HepG2 (cell line): ENCODE results near the gene YPEL3. TPM values are rescaled to one million over a fixed set of nuclear protein-coding genes. Genes with fewer than 3 reads are reported as not detected.

Source experiments
- ATAC-seq: fragments of 200-7000 bp; cut with Tn5 transposase; 3 replicates; pipeline ENCODE4 v1.9.1; 2020; ENCODE audit warnings: mild to moderate bottlenecking, moderate library complexity
- BruUV-seq: library from RNA; stranded (reverse); fragments of 400-500 nt; replicated peaks from 2 replicates; lab custom pipeline; 2021; lab: Mats Ljungman, UMichigan
- CTCF ChIA-PET: fragments of 300-600 bp; formaldehyde crosslinking; extraction: SDS; loops from one replicate; lab custom pipeline; 2021; ENCODE audit warnings: low total read pairs, inconsistent platforms, low intra/inter-chr PET ratio; lab: Yijun Ruan, JAX
- POLR2A ChIA-PET: fragments of 350-600 bp; sonication (Branson Sonifier 250); formaldehyde crosslinking; loops from one replicate; lab custom pipeline; 2020; ENCODE audit warnings: antibody characterized with exemption, inconsistent platforms; lab: Yijun Ruan, JAX
- DNase-seq: peaks from one replicate; pipeline ENCODE4 v3.0.0-alpha.2; 2015; ENCODE audit warnings: low spot score
- FAIRE-seq: peaks from 3 replicates; lab custom pipeline; 2011; peaks lifted over from hg19 to GRCh38; lab: Jason Lieb, UNC
- H2AFZ ChIP-seq: one replicate; pipeline ENCODE4 v1.6.1; 2011; ENCODE audit warnings: low read length, inconsistent platforms
- H3K27ac ChIP-seq: fragments of 300-600 bp; 3 replicates; pipeline ENCODE4 v1.8.0; 2011; ENCODE audit warnings: mixed run types, mild to moderate bottlenecking, mixed read lengths, low read length, inconsistent platforms; ENCODE audit not compliant: insufficient read depth; ENCODE audit errors: extremely low read length
- H3K27me3 ChIP-seq, 2 experiments: fragments of 200-600 bp in 1 of 2; 2 replicates in 1 of 2; 3 replicates in 1 of 2; pipeline versions ENCODE4 v1.6.0 to v1.8.0; 2011; ENCODE audit warnings: low read length in 2 of 2, mild to moderate bottlenecking in 2 of 2, moderate library complexity in 2 of 2, inconsistent platforms in 1 of 2; ENCODE audit not compliant: insufficient read depth in 2 of 2, control insufficient read depth in 1 of 2
- H3K36me3 ChIP-seq, 2 experiments: fragments of 200-600 bp in 1 of 2; replicated peaks in 1 of 2; 2 replicates in 1 of 2; 3 replicates in 1 of 2; pipeline versions ENCODE4 v1.5.1 to v1.8.0; 2011; ENCODE audit warnings: low read length in 2 of 2, inconsistent platforms in 1 of 2; ENCODE audit not compliant: insufficient read depth in 2 of 2, control insufficient read depth in 1 of 2
- H3K4me1 ChIP-seq: 2 replicates; pipeline ENCODE4 v1.5.1; 2012; ENCODE audit warnings: low read length, inconsistent platforms; ENCODE audit not compliant: insufficient read depth
- H3K4me2 ChIP-seq: 2 replicates; pipeline ENCODE4 v1.6.0; 2011; ENCODE audit warnings: low read depth, low read length, inconsistent platforms
- H3K4me3 ChIP-seq, 3 experiments: fragments of 200-600 bp in 1 of 3; sonication (generic), shearing (Covaris generic) in 1 of 3; replicated peaks in 1 of 3; 2 replicates each; pipeline ENCODE4 v1.5.1; 2011 to 2016; ENCODE audit warnings: low read length in 3 of 3, inconsistent platforms in 2 of 3, low read depth in 2 of 3, mild to moderate bottlenecking in 2 of 3, control low read depth in 1 of 3, mixed read lengths in 1 of 3; ENCODE audit not compliant: insufficient read depth in 1 of 3
- H3K79me2 ChIP-seq: one replicate; pipeline ENCODE4 v1.6.1; 2011; ENCODE audit warnings: low read length, inconsistent platforms; ENCODE audit not compliant: insufficient read depth
- H3K9ac ChIP-seq: 2 replicates; pipeline ENCODE4 v1.6.0; 2011; ENCODE audit warnings: mild to moderate bottlenecking, low read depth, low read length, inconsistent platforms; ENCODE audit not compliant: insufficient read depth
- H3K9me3 ChIP-seq: 2 replicates; pipeline ENCODE4 v1.5.1; 2012; ENCODE audit warnings: mild to moderate bottlenecking, low read length
- H4K20me1 ChIP-seq: 2 replicates; pipeline ENCODE4 v1.6.0; 2011; ENCODE audit warnings: inconsistent platforms, mild to moderate bottlenecking, low read length, moderate library complexity; ENCODE audit not compliant: insufficient read depth
- AGO2 ChIP-seq: fragments of 200-400 bp; formaldehyde crosslinking; optimal IDR thresholded peaks from 2 replicates; pipeline ENCODE3; 2017; ENCODE audit warnings: mild to moderate bottlenecking, low read depth, low read length, moderate library complexity
- ESRRA ChIP-seq: sonication (generic); formaldehyde crosslinking; IDR thresholded peaks from 2 replicates; pipeline ENCODE4 v1.5.1; 2020; ENCODE audit warnings: mild to moderate bottlenecking, low read depth, missing genetic modification reagents
- HBP1 ChIP-seq: IDR thresholded peaks from 2 replicates; pipeline ENCODE4 v1.6.1; 2016; ENCODE audit warnings: low read depth, control low read depth
- HDAC1 ChIP-seq: sonication (generic); formaldehyde crosslinking; IDR thresholded peaks from 2 replicates; pipeline ENCODE4 v1.5.1; 2020; ENCODE audit warnings: mild to moderate bottlenecking, missing genetic modification reagents
- HNF4G ChIP-seq, 2 experiments: sonication (generic) in 1 of 2; formaldehyde crosslinking in 1 of 2; IDR thresholded peaks; 2 replicates each; pipeline versions ENCODE4 v1.4.0 to v1.6.1; 2011 to 2020; ENCODE audit warnings: borderline replicate concordance in 2 of 2, low read depth in 2 of 2, mild to moderate bottlenecking in 2 of 2, low read length in 1 of 2, missing genetic modification reagents in 1 of 2, moderate library complexity in 1 of 2
- HNRNPL ChIP-seq: fragments of 200-400 bp; formaldehyde crosslinking; IDR thresholded peaks from 2 replicates; pipeline ENCODE4 v1.6.1; 2017; ENCODE audit warnings: mild to moderate bottlenecking, low read depth, low read length
- MEF2D ChIP-seq: sonication (generic); formaldehyde crosslinking; IDR thresholded peaks from 2 replicates; pipeline ENCODE4 v1.5.1; 2020; ENCODE audit warnings: mild to moderate bottlenecking, missing genetic modification reagents
- NR2F6 ChIP-seq, 2 experiments: IDR thresholded peaks; 2 replicates each; pipeline ENCODE4 v1.6.1; 2016; ENCODE audit warnings: antibody characterized with exemption in 1 of 2, mild to moderate bottlenecking in 1 of 2
- POLR2AphosphoS5 ChIP-seq: IDR thresholded peaks from 2 replicates; pipeline ENCODE4 v1.6.1; 2012; ENCODE audit warnings: low read depth, low read length
- SAFB2 ChIP-seq: sonication (generic); formaldehyde crosslinking; IDR thresholded peaks from 2 replicates; pipeline ENCODE4 v1.5.1; 2020; ENCODE audit warnings: missing genetic modification reagents, low read depth, mild to moderate bottlenecking, borderline replicate concordance
- SMAD9 ChIP-seq: sonication (generic); formaldehyde crosslinking; IDR thresholded peaks from 2 replicates; pipeline ENCODE4 v1.5.1; 2020; ENCODE audit warnings: mild to moderate bottlenecking, missing genetic modification reagents
- SRY ChIP-seq: sonication (generic); formaldehyde crosslinking; IDR thresholded peaks from 2 replicates; pipeline ENCODE4 v1.8.0; 2022; ENCODE audit warnings: mild to moderate bottlenecking, missing genetic modification reagents
- ZBTB1 ChIP-seq: sonication (generic); formaldehyde crosslinking; IDR thresholded peaks from 2 replicates; pipeline ENCODE4 v1.4.0; 2020; ENCODE audit warnings: missing genetic modification reagents, borderline replicate concordance
- ZNF230 ChIP-seq: sonication (generic); formaldehyde crosslinking; IDR thresholded peaks from 2 replicates; pipeline ENCODE4 v1.4.0; 2020; ENCODE audit warnings: mild to moderate bottlenecking, missing genetic modification reagents
- ZNF430 ChIP-seq: sonication (generic); formaldehyde crosslinking; IDR thresholded peaks from 2 replicates; pipeline ENCODE4 v1.9.0; 2021; ENCODE audit warnings: mild to moderate bottlenecking, missing genetic modification reagents
- ZNF605 ChIP-seq: sonication (generic); formaldehyde crosslinking; IDR thresholded peaks from 2 replicates; pipeline ENCODE4 v1.8.0; 2022; ENCODE audit warnings: mild to moderate bottlenecking, missing genetic modification reagents
- ZNF674 ChIP-seq: sonication (generic); formaldehyde crosslinking; IDR thresholded peaks from 2 replicates; pipeline ENCODE4 v1.5.0; 2020; ENCODE audit warnings: low read depth, mild to moderate bottlenecking, missing genetic modification reagents
- ZNF761 ChIP-seq: sonication (generic); formaldehyde crosslinking; conservative IDR thresholded peaks from 2 replicates; pipeline ENCODE4 v1.4.0; 2020; ENCODE audit warnings: mild to moderate bottlenecking, missing genetic modification reagents
- ZSCAN22 ChIP-seq: sonication (generic); formaldehyde crosslinking; IDR thresholded peaks from 2 replicates; pipeline ENCODE4 v1.4.0; 2020; ENCODE audit warnings: mild to moderate bottlenecking, missing genetic modification reagents
- WGBS: methylation state at CpG from one replicate; pipeline ENCODE4 v1.1.6; 2017; ENCODE audit warnings: low lambda C conversion rate; 5-methylcytosine and 5-hydroxymethylcytosine counted together
- in situ Hi-C: cut with HindIII; loops from 2 replicates; pipeline ENCODE4 v1.10.0; 2017; ENCODE audit warnings: low pct_unique_long_range_greater_than_20kb; ENCODE audit not compliant: extremely low pct_ligation_motif_present
- intact Hi-C: fragments of 100-400 bp; cut with micrococcal nuclease; formaldehyde crosslinking; loops from one replicate; pipeline ENCODE4 v1.10.0; 2022; ENCODE audit not compliant: unreplicated experiment
- polyA plus RNA-seq, 8 experiments: library from polyadenylated mRNA; depleted of rRNA in 3 of 8; stranded (reverse) in 7 of 8; unstranded in 1 of 8; fragments of >200 nt; fragmentation: Illumina TruSeq in 4 of 8; extraction: Trizol in 4 of 8; gene quantifications; 2 replicates each; pipeline versions ENCODE4 v1.2.1 to v1.2.3, GENCODE V29; 2011 to 2016; ENCODE audit warnings: low read depth in 4 of 8, missing spikeins in 1 of 8, mixed read lengths in 1 of 8; ENCODE audit not compliant: insufficient read depth in 1 of 8
- total RNA-seq, 5 experiments: library from RNA; depleted of rRNA; stranded (reverse); fragments of >200 nt; fragmentation: Illumina TruSeq; extraction: Trizol; gene quantifications; 2 replicates each; pipeline ENCODE4 v1.2.3, GENCODE V29; 2016; ENCODE audit warnings: low read depth in 1 of 5
- TF ChIP-seq, protein P1 (sequence below): sonication (generic); formaldehyde crosslinking; IDR thresholded peaks from 2 replicates; pipeline ENCODE4 v1.8.0; 2023; ENCODE audit warnings: mild to moderate bottlenecking, missing genetic modification reagents

YPEL3 gene
- total and polyA plus RNA-seq, 2 of the 13 experiments (the other 11 are each of a cell fraction or from before 2014, with no cell fraction given), result 5.4 to 47.0 TPM

DNA sequence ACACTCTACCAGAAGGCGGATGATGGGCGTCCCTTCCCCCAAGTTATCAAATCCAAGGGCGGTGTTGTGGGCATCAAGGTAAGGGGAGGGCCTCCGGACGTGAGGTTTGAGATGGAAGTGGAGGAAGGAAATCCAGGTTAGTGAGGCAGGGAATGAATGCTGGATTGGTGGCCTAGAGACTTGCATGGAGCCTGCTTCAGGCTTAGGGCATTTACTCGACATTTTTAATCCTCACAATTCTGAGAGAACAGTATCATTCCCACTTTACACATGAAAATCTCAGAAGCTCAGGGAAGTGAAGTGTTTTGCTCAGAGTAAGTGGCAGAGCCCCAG, 28.5 kb downstream of the YPEL3 start (continued):
- TF ChIP-seq ZNF761 (CRISPR knock-in tag) (0 out of 2 replicates have a peak, but pooled peaks have one; percentile 19), ZSCAN22 (CRISPR knock-in tag) (no peak), SAFB2 (0 out of 2 replicates have a peak, but pooled peaks have one; percentile 34), ZNF605 (0 out of 2 replicates have a peak, but pooled peaks have one; percentile 39), HNRNPL (0 out of 2 replicates have a peak, but pooled peaks have one; percentile 4), ZNF230 (CRISPR knock-in tag) (0 out of 2 replicates have a peak, but pooled peaks have one; percentile 28), AGO2 (peak; percentile 2), HBP1 (CRISPR knock-in tag) (0 out of 2 replicates have a peak, but pooled peaks have one; percentile 44), POLR2AphosphoS5 (peak; percentile 13; the same call in 1 of the 2 replicates), ZNF674 (CRISPR knock-in tag) (0 out of 2 replicates have a peak, but pooled peaks have one; percentile 4)

GRCh38 chr16:30066761-30067583, 29.0 kb downstream of the YPEL3 start:
- ATAC-seq (no peak), FAIRE-seq (no peak), DNase-seq (no peak)
- ChIA-PET CTCF (no interaction called here), POLR2A (interaction anchor here (0.5 to 9.1 kb wide), 11 partner anchors 8 to 808 kb away, joined by 3 to 120 read pairs (median 5); partner anchors contain the start of genes PPP4C and TBX6)
- H3K9me3 ChIP-seq, result no peaks in the 10 kb centered on the region
- intact Hi-C loops, result loop anchor here (1.0 to 5.0 kb wide), 2 partner anchors 25 to 680 kb away; partner anchors contain the start of gene PHKG2
- peak overlapping the region; percentile 92 to 100 (median 95) for H3K4me3 ChIP-seq
- H3K4me2 ChIP-seq, result peak overlapping the region; percentile 99
- H3K9ac ChIP-seq, result peak overlapping the region; percentile 90
- in situ Hi-C loops, result no loop called here
- peaks cover 35 to 55% of the 10 kb centered on the region in 2 experiments for H3K36me3 ChIP-seq
- H3K27me3 ChIP-seq, result peaks cover 0 to 2% of the 10 kb centered on the region in 2 experiments; a peak in 1 of 5 replicates
- 62% methylated on average over 21 of the region's 21 CpGs for WGBS
- no peak overlapping the region for H2AFZ ChIP-seq
- no TSS peak for BruUV-seq
- H4K20me1 ChIP-seq, result peaks cover 62% of the 10 kb centered on the region
- peaks cover 63% of the 10 kb centered on the region for H3K4me1 ChIP-seq
- H3K79me2 ChIP-seq, result peaks cover 59% of the 10 kb centered on the region
- H3K27ac ChIP-seq, result peak overlapping the region; percentile 95
- TF ChIP-seq NR2F6 (IDR thresholded peaks at IDR 0.05) (no peak), NR2F6 (CRISPR knock-in tag; IDR thresholded peaks at IDR 0.05) (no peak), SRY (CRISPR knock-in tag) (peak; percentile 23; the same call in 1 of the 2 replicates), ESRRA (peak; percentile 7; the same call in 1 of the 2 replicates), MEF2D (CRISPR knock-in tag) (peak; percentile 22; the same call in 1 of the 2 replicates), HNF4G (IDR thresholded peaks at IDR 0.05; ENCODE audit: borderline replicate concordance, low read depth, low read length) (no peak), HNF4G (CRISPR knock-in tag; IDR thresholded peaks at IDR 0.05; ENCODE audit: borderline replicate concordance, low read depth) (0 out of 2 replicates have a peak, but pooled peaks have one; percentile 7), ZBTB1 (CRISPR knock-in tag) (no peak), HDAC1 (0 out of 2 replicates have a peak, but pooled peaks have one; percentile 18), ZNF430 (0 out of 2 replicates have a peak, but pooled peaks have one; percentile 65), SMAD9 (CRISPR knock-in tag) (no peak)
- TF ChIP-seq, protein P1, sequence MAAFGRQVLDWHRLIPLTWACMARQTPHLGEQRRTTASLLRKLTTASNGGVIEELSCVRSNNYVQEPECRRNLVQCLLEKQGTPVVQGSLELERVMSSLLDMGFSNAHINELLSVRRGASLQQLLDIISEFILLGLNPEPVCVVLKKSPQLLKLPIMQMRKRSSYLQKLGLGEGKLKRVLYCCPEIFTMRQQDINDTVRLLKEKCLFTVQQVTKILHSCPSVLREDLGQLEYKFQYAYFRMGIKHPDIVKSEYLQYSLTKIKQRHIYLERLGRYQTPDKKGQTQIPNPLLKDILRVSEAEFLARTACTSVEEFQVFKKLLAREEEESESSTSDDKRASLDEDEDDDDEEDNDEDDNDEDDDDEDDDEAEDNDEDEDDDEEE (CRISPR knock-in tag), result no peak
